DMS 273 (cell line): Measurements from ENCODE around the gene CDK15.
A peak's percentile ranks its signal among the peaks of the same experiment; 100 is the strongest.
"Not testable (repeated sequence)": the region's sequence is repeated elsewhere in the genome, so short reads cannot be mapped to it uniquely, and the experiment has no call there.

Source experiments
- DNase-seq: peaks from one replicate; lab custom pipeline; 2025; ENCODE audit not compliant: unreplicated experiment; lab: John Stamatoyannopoulos, UW

Gene CDK15

DNA sequence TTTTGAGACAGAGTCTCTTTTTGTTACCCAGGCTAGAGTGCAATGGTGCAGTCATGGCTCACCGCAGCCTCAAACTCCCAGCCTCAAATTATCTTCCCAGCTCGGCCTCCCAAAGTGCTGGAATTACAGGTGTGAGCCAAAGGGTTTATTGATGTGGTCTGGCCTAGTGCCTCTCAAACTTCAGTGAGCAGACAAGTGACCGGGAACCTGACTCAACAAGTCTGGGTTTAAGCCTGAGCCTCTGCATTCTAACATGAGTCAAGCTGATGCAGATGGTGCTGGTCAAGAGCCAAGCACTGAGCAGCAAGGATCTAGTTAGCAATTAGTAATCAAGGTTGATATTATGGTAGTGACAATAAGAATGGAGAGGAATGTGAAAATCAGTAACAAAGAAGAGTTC lies 21.3 kb downstream of the CDK15 start:
- DNase-seq, result no peak

DNA sequence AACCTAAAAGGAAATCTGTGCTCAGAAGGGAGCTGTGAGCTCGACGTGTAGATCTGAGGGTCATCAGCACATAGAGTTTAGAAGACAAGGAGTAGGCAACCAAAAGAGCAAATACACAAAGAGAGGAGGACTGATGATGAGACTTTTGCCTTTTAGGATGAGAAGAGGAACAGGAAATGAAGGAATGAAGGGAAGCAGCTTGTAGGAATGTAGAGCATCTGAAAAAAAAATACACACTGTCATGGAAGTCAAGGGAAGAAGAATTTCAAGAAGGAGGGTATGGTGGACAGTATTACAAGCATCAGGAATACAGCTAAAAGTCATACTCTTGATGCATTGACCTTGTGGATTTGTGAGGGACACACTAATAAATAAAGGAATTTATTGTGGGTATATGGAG lies 21.9 kb downstream of the CDK15 start:
- no peak for DNase-seq

GRCh38 chr2:201830666-201831065 lies 24.3 kb downstream of the CDK15 start:
- DNase-seq, result no peak

DNA sequence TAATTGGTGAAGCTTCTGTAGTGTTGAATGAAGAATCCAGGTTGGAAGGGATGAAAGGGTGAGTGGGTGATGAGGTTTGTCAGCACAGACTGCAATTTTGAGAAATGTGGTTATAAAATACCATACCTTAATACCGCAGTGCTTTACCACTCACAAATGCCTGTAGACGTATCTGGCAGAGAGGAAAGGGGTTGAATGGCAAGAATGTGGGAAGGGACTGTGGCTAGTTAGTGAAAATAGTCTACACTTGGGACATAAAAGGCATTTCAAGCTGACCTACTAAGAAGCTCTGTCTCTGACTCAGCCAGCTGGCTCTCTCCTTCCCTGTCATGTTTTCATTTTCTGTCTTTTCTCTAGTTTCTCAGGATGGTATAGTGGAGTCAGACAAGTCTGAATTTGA lies 25.1 kb downstream of the CDK15 start:
- DNase-seq, result no peak

GRCh38 chr2:201833781-201834180 lies 27.4 kb downstream of the CDK15 start:
- DNase-seq, result no peak

- DNase-seq, result no peak
These were observed 28.7 kb downstream of the CDK15 start for GRCh38 chr2:201835066-201835465.

DNA sequence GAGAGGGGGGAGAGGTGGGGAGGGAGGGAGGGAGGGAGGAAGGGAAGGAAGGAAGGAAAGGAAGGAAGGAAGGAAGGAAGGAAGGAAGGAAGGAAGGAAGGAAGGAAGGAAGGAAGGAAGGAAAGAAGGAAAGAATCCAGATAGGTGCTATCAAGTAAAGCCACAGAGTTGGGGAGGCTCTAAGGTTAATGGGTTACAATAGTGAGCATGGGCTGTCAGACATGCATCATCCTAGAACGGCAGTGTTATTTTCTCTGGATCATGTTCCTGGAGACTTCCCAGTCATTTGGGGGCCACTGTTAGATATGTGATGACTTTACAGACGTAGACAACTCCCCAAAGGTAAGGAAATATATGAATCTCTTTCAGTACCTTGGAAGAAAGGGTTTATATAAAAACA lies 31.1 kb downstream of the CDK15 start:
- DNase-seq, result no peak

DNA sequence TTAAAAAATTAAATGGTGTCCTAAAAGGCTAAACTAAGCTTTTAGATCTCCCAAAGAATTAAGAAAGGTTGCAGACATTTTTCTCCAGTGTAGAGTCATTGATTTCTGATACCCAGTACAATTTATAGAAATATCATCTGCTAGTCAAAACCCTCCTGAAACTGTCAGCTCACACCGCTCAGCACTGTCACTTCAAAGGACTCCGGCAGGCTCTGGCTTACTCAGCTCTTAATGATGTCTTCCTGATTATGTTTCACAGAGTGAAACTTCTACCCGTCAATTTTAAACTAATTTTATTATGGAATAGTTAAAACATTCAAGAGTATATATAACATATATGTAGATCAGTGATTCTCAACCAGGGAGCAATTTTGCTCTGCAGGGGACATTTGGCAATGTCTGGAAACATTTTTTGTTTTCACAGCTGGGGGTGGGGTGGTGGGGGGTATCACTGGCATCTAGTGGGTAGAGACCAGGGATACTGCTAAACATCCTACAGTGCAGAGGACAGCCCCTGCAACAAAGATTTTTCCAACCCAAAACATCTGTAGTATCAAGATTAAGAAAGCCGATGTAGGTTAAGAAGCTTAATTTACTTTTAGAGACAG lies 31.6 kb downstream of the CDK15 start:
- no peak for DNase-seq

DNA sequence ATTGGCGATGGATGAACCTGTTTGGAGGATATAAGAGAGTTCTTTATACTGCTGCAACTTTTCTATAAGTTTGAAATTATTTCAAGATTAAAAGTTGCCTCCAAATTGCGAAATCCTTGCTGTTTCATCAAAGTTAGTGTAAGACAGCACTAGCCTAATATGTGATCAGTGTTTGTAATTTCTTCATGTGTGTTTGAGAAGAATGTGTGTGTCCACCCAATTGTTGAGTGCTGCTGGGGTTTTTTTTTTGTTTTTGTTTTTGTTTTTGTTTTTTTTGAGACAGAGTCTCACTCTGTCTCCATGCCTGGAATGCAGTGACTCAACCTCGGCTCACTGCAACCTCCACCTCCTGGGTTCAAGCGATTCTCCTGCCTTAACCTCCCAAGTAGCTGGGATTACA lies 33.4 kb downstream of the CDK15 start:
- no peak for DNase-seq

- DNase-seq, result no peak
These were observed 34.4 kb downstream of the CDK15 start for GRCh38 chr2:201840726-201841125.

- no peak for DNase-seq
These were observed 36.0 kb downstream of the CDK15 start for GRCh38 chr2:201842131-201842860.

- DNase-seq, result not testable (repeated sequence)
These were observed 38.6 kb downstream of the CDK15 start for GRCh38 chr2:201844922-201845321.

DNA sequence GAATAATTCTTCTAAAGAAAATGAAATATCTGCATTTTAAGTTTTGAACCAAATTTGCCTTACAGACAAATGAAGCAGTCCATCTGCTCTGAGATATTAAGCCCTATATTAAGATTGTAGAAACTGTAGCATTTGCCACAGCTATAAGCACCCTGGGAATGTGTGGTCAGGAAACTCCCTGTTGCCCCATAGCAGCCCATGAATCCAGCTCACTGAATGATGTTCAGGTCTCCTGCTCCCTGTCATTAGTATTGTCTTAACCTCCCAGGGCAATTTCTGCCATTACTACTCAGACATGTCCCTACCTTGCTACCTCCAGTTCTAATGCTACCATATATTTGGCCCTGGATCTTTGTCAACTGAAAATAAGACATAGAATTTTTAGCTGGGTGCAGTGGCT lies 41.1 kb downstream of the CDK15 start:
- no peak for DNase-seq

- DNase-seq, result no peak
These were observed 46.1 kb downstream of the CDK15 start for GRCh38 chr2:201852462-201852861.

DNA sequence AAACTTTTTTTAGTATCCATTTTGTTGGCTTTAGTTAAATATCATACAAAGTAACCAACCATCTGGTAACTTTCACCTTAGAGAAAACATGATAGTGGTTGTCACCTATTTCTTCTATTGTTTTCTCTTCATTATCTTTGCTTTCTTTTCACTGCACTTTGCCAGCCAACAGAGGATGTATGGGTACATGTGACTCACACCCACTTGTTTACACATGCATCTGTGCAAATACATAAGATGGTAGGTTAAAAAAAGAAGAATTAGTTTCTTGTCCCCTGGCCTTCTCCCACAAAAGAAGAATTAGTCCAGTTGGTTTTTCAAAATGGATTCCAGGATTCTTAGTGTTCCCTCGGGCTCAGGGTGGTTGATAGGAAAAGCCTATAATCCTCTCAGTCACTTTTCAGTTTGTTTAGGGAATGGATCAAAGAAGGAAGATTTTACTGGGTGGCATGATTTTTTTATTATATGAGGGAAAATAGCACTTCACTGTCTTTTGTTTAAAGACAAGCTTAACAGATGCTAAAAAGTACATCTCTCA lies 46.6 kb downstream of the CDK15 start:
- no peak for DNase-seq

DNA sequence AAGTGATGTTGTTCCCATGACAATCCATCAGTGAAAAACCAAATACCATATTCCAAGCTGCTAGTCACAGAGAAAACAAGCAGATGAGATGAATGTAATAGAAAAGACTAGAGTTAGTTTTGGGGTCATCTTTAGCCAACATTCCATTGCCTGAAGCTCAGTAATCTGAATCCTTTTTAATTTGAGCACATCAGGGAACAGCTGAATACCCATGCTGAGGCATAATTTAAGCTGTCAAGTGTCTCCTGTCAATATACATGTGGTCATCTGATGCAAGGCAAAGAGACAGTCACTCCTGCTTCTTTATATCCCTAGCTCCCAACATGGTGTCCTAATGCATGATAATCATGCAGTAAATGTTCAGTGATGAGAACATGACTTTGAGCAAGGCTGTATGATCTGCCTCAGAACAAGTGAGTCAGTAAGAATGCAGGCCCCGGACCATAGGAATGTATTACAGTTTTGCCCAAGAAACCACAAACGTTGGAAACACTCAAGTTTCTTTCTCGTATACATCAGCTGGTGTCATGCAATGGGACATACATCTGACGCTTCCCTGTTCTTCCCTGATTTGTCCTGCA lies 48.0 kb downstream of the CDK15 start:
- DNase-seq, result no peak

- no peak for DNase-seq
These were observed 48.5 kb downstream of the CDK15 start for GRCh38 chr2:201854841-201855240.

GRCh38 chr2:201855356-201855755 lies 49.0 kb downstream of the CDK15 start:
- DNase-seq, result no peak

DNA sequence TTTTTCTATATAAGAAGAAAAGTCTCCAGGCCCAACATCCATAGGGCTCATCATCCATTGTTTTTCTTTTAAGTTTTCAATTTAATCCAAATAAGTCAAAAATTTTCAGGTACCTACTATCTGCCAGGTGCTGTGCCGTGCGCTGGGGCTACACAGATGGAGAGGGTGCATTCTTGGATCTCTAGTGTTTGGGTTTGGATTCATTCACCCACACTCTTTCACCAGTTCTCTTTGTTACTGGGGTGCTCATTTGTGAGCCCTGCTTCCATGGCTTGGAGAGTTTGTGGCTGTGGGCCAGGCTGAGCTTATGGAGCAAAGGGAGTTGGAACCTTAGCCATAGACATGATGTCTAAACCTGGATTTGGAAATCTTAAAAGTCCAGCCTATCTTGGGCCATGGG lies 51.0 kb downstream of the CDK15 start:
- no peak for DNase-seq

DNA sequence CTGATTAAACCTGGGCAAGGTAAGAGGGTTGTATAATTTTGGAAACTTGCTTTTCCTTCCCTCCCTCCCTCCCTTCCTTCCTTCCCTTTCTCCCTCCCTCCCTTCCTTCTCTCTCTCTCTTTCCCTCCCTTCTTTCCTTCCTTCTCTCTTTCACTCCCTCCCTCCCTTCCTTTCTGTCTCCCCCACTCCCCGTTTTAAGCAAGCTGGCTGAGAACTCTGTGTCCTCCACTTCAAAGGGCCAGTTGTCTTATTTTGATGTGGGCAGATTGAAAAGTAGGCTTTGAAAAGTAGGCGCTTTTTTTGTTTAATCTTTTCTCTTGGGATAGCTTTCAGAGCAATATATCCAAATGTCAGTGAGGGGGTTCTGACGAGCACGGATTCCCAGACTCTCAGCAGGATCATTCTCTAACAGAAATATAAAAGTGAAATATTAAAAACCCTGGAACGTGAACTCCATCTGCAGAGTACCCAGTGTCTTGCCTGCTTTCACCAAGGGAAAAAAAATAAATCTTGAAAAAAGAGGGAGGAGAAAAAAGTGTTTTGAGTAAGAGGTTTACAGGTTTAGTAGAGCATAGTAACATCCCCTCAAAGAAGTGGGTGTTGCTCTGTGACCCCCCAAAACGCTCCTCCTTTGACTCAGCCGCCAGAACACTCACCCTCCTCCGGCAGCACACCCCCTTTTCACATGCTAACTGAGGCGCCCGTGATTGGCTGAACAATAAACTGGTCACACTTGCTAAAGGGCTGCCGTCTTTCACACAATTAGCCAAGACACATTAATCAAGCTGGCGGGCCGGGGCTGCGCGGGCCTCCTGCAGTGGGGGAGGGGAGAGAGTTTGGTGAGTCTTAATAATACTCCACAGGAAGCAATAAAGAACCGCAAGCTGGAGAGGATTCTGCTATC lies 52.2 kb downstream of the CDK15 start:
- DNase-seq, result peak; percentile 28

DNA sequence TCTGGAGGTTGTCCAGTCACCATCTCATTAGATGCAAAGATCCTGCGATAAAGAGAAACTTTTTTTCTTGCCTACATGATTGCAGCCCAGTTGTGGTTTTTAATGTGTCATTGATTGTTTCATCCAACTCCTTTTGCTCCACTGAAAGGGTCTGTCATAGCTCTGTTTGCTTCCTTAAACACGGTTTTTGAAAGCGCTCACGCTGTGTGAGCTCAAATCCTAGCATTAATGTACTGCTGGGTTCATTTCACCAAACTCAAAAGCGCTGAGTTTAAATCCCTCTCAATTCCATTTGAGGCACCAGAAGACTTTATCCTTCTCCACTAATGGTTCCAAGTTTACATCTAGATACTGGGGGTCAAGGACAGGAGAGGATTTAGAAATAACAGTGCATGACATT lies 53.6 kb downstream of the CDK15 start:
- DNase-seq, result no peak
